Measurements from ENCODE around the gene FNIP2. TPM values are rescaled to one million over a fixed set of nuclear protein-coding genes. Genes with fewer than 3 reads are reported as not detected.

FNIP2 gene
- polyA plus RNA-seq, 1 experiment: 14.8 TPM

- no peak for TF ChIP-seq CTCF (IDR thresholded peaks at IDR 0.05; ENCODE audit: insufficient read depth, low read depth, low read length)
- Histone ChIP-seq H3K36me3 (ENCODE audit: control insufficient read depth, insufficient read depth, low read length) (peaks cover 9% of the 10 kb centered on the region), H3K27me3 (ENCODE audit: control insufficient read depth, insufficient read depth, low read length) (no peaks in the 10 kb centered on the region), H3K4me3 (ENCODE audit: low read depth, low read length) (no peak overlapping the region)
- CTCF ChIA-PET: interaction anchor here (0.6 to 2.9 kb wide), 2 partner anchors 12 to 275 kb away, joined by 3 to 15 read pairs; no protein-coding TSS in a partner anchor
- POLR2A ChIA-PET: no interaction called here
- DNase-seq (ENCODE audit: low read depth): no peak
Measured at GRCh38 chr4:158870282-158870625, 101.4 kb downstream of the FNIP2 start.

- POLR2A ChIA-PET: interaction anchor here (0.7 kb wide), 1 partner anchor 180 kb away, joined by 6 read pairs; no protein-coding TSS in a partner anchor
Measured at GRCh38 chr4:158870626-158871334, 102.0 kb downstream of the FNIP2 start.

DNA sequence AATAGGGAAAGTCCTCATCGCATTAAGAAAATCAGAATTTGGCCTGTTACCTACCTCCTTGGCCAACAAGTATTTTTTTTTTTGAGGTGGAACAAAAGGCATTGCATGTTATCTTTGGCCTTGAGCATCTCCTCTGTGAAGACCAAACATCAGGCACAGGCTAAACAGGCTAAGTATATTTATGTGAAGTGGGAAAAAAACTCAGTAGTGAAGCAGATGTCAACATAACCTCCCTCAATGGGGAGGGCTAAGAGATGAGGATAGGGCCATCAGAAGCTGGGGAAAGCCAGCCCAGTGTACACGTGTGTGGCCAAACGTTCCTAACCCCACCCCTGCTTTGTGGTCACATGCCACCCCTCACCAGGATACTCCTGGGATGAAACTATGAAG lies 102.5 kb downstream of the FNIP2 start:
- no peak overlapping the region for H3K4me3 ChIP-seq (ENCODE audit: low read depth, low read length)
- POLR2A ChIA-PET: interaction anchor here (0.7 kb wide), 1 partner anchor 180 kb away, joined by 6 read pairs; no protein-coding TSS in a partner anchor
- DNase-seq (ENCODE audit: low read depth): no peak
- H3K27me3 ChIP-seq (ENCODE audit: control insufficient read depth, insufficient read depth, low read length): no peaks in the 10 kb centered on the region
- no peak for TF ChIP-seq CTCF (IDR thresholded peaks at IDR 0.05; ENCODE audit: insufficient read depth, low read depth, low read length)
- CTCF ChIA-PET: interaction anchor here (0.6 to 1.5 kb wide), 2 partner anchors 35 to 332 kb away, joined by 4 to 5 read pairs; no protein-coding TSS in a partner anchor
- H3K36me3 ChIP-seq (ENCODE audit: control insufficient read depth, insufficient read depth, low read length): peaks cover 9% of the 10 kb centered on the region

More at GRCh38 chr4:158870626-158871334, 102.0 kb downstream of the FNIP2 start:
- Histone ChIP-seq H3K36me3 (ENCODE audit: control insufficient read depth, insufficient read depth, low read length) (peaks cover 9% of the 10 kb centered on the region), H3K27me3 (ENCODE audit: control insufficient read depth, insufficient read depth, low read length) (no peaks in the 10 kb centered on the region), H3K4me3 (ENCODE audit: low read depth, low read length) (no peak overlapping the region)
- no peak for DNase-seq (ENCODE audit: low read depth)
- TF ChIP-seq CTCF (IDR thresholded peaks at IDR 0.05; ENCODE audit: insufficient read depth, low read depth, low read length): no peak
- CTCF ChIA-PET: interaction anchor here (0.6 to 2.9 kb wide), 2 partner anchors 13 to 36 kb away, joined by 4 to 15 read pairs; no protein-coding TSS in a partner anchor

DNA sequence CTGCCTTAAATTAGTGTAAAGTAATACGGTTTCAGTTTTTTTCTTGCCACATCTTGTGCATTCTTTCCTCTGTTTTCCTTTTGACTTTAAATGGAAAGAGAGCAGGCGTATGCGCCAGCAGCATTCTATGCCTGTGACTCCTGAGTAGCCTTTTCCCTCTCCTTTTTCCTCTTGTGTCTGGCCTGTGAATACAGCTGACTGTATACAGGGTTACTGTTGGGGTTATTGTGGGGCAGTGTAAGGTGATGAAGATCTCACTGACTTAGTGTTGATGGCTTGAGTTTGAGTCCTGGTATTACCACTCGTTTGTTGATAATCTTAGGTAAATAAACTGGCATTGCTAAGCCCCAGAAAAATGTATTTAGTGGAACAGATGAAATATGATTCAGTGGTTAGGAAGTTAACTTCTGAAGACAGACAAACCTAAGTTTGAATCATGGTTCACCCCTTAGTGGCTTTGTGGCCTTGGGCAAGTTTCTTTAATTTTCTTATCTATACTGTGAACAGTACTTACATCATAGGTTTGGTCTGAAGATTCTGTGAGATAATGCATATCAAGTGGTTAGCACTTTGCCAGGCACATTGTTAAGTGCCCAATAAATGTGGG lies 105.1 kb downstream of the FNIP2 start:
- Histone ChIP-seq H3K27me3 (ENCODE audit: control insufficient read depth, insufficient read depth, low read length) (no peaks in the 10 kb centered on the region), H3K36me3 (ENCODE audit: control insufficient read depth, insufficient read depth, low read length) (peaks cover 4% of the 10 kb centered on the region), H3K4me3 (ENCODE audit: low read depth, low read length) (no peak overlapping the region)
- DNase-seq (ENCODE audit: low read depth): peak; percentile 56
- ChIA-PET POLR2A (interaction anchor here (0.6 kb wide), 1 partner anchor 268 kb away, joined by 11 read pairs; no protein-coding TSS in a partner anchor), CTCF (interaction anchor here (0.8 to 1.3 kb wide), 3 partner anchors 12 to 329 kb away, joined by 3 read pairs; no protein-coding TSS in a partner anchor)
- no peak for TF ChIP-seq CTCF (IDR thresholded peaks at IDR 0.05; ENCODE audit: insufficient read depth, low read depth, low read length)

DNA sequence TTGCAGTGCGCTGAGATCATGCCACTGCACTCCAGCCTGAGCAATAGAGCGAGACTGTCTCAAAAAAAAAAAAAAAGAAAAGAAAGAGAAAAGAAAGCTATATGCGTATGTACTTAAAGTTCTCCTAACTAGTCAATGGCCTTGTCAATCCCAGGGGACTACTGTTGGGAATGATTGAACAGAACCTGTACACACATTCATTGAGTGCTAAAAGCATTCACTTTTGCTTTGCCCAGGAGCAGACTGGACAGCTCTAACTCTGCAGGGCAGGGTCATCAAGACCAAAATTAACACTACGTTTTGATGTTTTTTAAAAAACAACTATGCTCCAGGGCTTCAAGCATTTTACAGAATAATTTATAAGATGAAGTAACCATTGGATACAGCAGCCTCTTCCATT lies 106.2 kb downstream of the FNIP2 start:
- Histone ChIP-seq H3K27me3 (ENCODE audit: control insufficient read depth, insufficient read depth, low read length) (no peaks in the 10 kb centered on the region), H3K36me3 (ENCODE audit: control insufficient read depth, insufficient read depth, low read length) (peaks cover 2% of the 10 kb centered on the region), H3K4me3 (ENCODE audit: low read depth, low read length) (no peak overlapping the region)
- POLR2A ChIA-PET: interaction anchor here (0.7 kb wide), 1 partner anchor 169 kb away, joined by 4 read pairs; no protein-coding TSS in a partner anchor
- no peak for TF ChIP-seq CTCF (IDR thresholded peaks at IDR 0.05; ENCODE audit: insufficient read depth, low read depth, low read length)
- no peak for DNase-seq (ENCODE audit: low read depth)
- CTCF ChIA-PET: interaction anchor here (1.0 to 1.3 kb wide), 2 partner anchors 9 to 14 kb away, joined by 3 to 4 read pairs; no protein-coding TSS in a partner anchor
